Measurements from ENCODE around the gene SH3YL1. TPM values are rescaled to one million over a fixed set of nuclear protein-coding genes. Genes with fewer than 3 reads are reported as not detected.

The SH3YL1 gene
- total and polyA plus RNA-seq, 4 donors: 6.4 to 19.2 (median 13.9) TPM

- TF ChIP-seq REST (IDR thresholded peaks at IDR 0.05) (no peak), EGR1 (IDR thresholded peaks at IDR 0.05; ENCODE audit: low read depth in 2 of 2) (no peak)
Measured at GRCh38 chr2:233030-233429, 30.8 kb downstream of the SH3YL1 start (continued).

- H3K27ac ChIP-seq (ENCODE audit: low read depth in 1 of 2, low read length in 2 of 2): peak overlapping the region; percentile 5 to 77
- peaks cover 0 to 1% (median 0%) of the 10 kb centered on the region in 4 donors for H3K36me3 ChIP-seq (ENCODE audit: control insufficient read depth in 4 of 4, insufficient read depth in 3 of 4, low read depth in 1 of 4, low read length in 3 of 4)
- TF ChIP-seq YY1 (IDR thresholded peaks at IDR 0.05): peak; percentile 41
- no peak for TF ChIP-seq MAX (IDR thresholded peaks at IDR 0.05)
- peak; percentile 26 for TF ChIP-seq ZBTB33 (IDR thresholded peaks at IDR 0.05)
- no peak for TF ChIP-seq FOXA2 (IDR thresholded peaks at IDR 0.05)
- peak in 1 of 2 donors; percentile 29 for TF ChIP-seq JUND (IDR thresholded peaks at IDR 0.05)
- peak; percentile 15 to 57 for TF ChIP-seq HNF4A (conservative IDR thresholded peaks at IDR 0.05)
- TF ChIP-seq RXRA (IDR thresholded peaks at IDR 0.05): peak in 1 of 2 donors; percentile 74
- H3K4me1 ChIP-seq (ENCODE audit: control insufficient read depth in 4 of 4, insufficient read depth in 4 of 4, low read length in 3 of 4): peaks cover 2 to 22% (median 14%) of the 10 kb centered on the region in 4 donors
- H3K9ac ChIP-seq (ENCODE audit: low read depth in 1 of 2, low read length in 2 of 2): peak overlapping the region in 1 of 2 donors; percentile 3
- no peaks in the 10 kb centered on the region for H3K9me3 ChIP-seq (ENCODE audit: control insufficient read depth in 4 of 4, low read length in 3 of 4)
- H3K27me3 ChIP-seq (ENCODE audit: control insufficient read depth in 4 of 4, insufficient read depth in 4 of 4, low read length in 3 of 4): no peaks in the 10 kb centered on the region
- no peak for DNase-seq (ENCODE audit: low spot score)
- H3K4me3 ChIP-seq (ENCODE audit: low read depth in 1 of 3, low read length in 3 of 3): no peak overlapping the region
- 28% methylated on average over 9 of the region's 9 CpGs for WGBS
Measured at GRCh38 chr2:231521-232185, 32.2 kb downstream of the SH3YL1 start.

- no peaks in the 10 kb centered on the region for H3K9me3 ChIP-seq (ENCODE audit: control insufficient read depth in 4 of 4, low read length in 3 of 4)
- H3K36me3 ChIP-seq (ENCODE audit: control insufficient read depth in 4 of 4, insufficient read depth in 3 of 4, low read depth in 1 of 4, low read length in 3 of 4): peaks cover 0 to 3% (median under 1%) of the 10 kb centered on the region in 4 donors
- no peaks in the 10 kb centered on the region for H3K27me3 ChIP-seq (ENCODE audit: control insufficient read depth in 4 of 4, insufficient read depth in 4 of 4, low read length in 3 of 4)
- H3K9ac ChIP-seq (ENCODE audit: low read depth in 1 of 2, low read length in 2 of 2): no peak overlapping the region
- 94% methylated on average over 8 of the region's 8 CpGs for WGBS
- H3K4me1 ChIP-seq (ENCODE audit: control insufficient read depth in 4 of 4, insufficient read depth in 4 of 4, low read length in 3 of 4): peaks cover 4 to 23% (median 10%) of the 10 kb centered on the region in 4 donors
- DNase-seq (ENCODE audit: low spot score): no peak
- no peak overlapping the region for H3K4me3 ChIP-seq (ENCODE audit: low read depth in 1 of 3, low read length in 3 of 3)
- no peak overlapping the region for H3K27ac ChIP-seq (ENCODE audit: low read depth in 1 of 2, low read length in 2 of 2)
- no peak for TF ChIP-seq SP1 (IDR thresholded peaks at IDR 0.05)
- no peak for TF ChIP-seq MAX (IDR thresholded peaks at IDR 0.05)
- no peak for TF ChIP-seq RAD21 (IDR thresholded peaks at IDR 0.05)
Measured at GRCh38 chr2:228518-229278, 35.1 kb downstream of the SH3YL1 start.

Data from liver (tissue), 9 donors.